HL-60 (cell line): ENCODE results near the gene ELOVL6.

Experiments used
- GABPA ChIP-seq: IDR thresholded peaks from 2 replicates; pipeline ENCODE4 v1.6.1; 2012; ENCODE audit warnings: low read depth
- POLR2AphosphoS5 ChIP-seq: IDR thresholded peaks from 2 replicates; pipeline ENCODE4 v1.6.1; 2012; ENCODE audit warnings: low read depth
- TF ChIP-seq, protein P1 (sequence below): IDR thresholded peaks from one replicate; pipeline ENCODE4 v1.5.1; 2011; ENCODE audit warnings: low read length, control low read depth, inconsistent platforms; ENCODE audit not compliant: insufficient read depth

DNA sequence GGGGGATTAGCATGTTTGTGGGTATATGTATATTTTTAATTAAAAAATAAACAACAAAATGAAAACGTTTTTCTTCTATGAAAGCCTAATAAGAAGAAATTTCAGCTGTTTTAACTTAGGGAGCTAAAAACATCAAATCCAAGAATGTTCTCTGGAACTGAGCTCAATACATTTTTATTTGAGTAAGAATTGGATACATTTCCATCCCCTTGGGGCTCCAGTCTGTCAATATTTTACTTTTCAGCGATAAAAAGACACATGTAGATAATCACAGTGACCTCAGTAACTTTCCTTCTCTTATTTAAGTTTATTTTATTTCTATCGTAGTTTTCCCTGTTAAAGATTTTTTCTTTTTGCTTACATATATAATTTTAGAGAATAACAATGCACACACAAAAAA, 59.3 kb downstream of the ELOVL6 start:
- TF ChIP-seq, protein P1, sequence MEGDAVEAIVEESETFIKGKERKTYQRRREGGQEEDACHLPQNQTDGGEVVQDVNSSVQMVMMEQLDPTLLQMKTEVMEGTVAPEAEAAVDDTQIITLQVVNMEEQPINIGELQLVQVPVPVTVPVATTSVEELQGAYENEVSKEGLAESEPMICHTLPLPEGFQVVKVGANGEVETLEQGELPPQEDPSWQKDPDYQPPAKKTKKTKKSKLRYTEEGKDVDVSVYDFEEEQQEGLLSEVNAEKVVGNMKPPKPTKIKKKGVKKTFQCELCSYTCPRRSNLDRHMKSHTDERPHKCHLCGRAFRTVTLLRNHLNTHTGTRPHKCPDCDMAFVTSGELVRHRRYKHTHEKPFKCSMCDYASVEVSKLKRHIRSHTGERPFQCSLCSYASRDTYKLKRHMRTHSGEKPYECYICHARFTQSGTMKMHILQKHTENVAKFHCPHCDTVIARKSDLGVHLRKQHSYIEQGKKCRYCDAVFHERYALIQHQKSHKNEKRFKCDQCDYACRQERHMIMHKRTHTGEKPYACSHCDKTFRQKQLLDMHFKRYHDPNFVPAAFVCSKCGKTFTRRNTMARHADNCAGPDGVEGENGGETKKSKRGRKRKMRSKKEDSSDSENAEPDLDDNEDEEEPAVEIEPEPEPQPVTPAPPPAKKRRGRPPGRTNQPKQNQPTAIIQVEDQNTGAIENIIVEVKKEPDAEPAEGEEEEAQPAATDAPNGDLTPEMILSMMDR: no peak
- TF ChIP-seq GABPA (no peak), POLR2AphosphoS5 (no peak)
